WTC11 (cell line): ENCODE results near the gene PPCDC. TPM values are rescaled to one million over a fixed set of nuclear protein-coding genes. Genes with fewer than 3 reads are reported as not detected.

Experiments
- ATAC-seq: fragments of 200-7000 bp; cut with Tn5 transposase; 2 replicates; pipeline ENCODE4 v1.10.0; 2021; ENCODE audit warnings: mild to moderate bottlenecking, moderate library complexity
- CTCF ChIA-PET: fragments of 300-600 bp; sonication (Branson Sonifier 250); formaldehyde crosslinking; loops from one replicate; lab custom pipeline; 2021; ENCODE audit warnings: antibody characterized with exemption; lab: Charles Lee
- POLR2A ChIA-PET: fragments of 350-600 bp; sonication (Branson Sonifier 250); formaldehyde crosslinking; loops from one replicate; lab custom pipeline; 2021; ENCODE audit warnings: antibody characterized with exemption; lab: Charles Lee
- DNase-seq: peaks from one replicate; pipeline ENCODE4 v3.0.0; 2021; ENCODE audit warnings: low spot score
- H3K27ac Mint-ChIP-seq: 2 replicates; pipeline ENCODE4 v1.8.0; 2021; ENCODE audit warnings: mixed read lengths
- H3K27me3 Mint-ChIP-seq: 2 replicates; pipeline ENCODE4 v1.8.0; 2021; ENCODE audit warnings: low read depth, mild to moderate bottlenecking, moderate library complexity, mixed read lengths
- H3K36me3 Mint-ChIP-seq: 2 replicates; pipeline ENCODE4 v1.8.0; 2021; ENCODE audit warnings: mixed read lengths
- H3K4me1 Mint-ChIP-seq: 2 replicates; pipeline ENCODE4 v1.8.0; 2022; ENCODE audit warnings: mixed read lengths
- H3K4me3 Mint-ChIP-seq: 2 replicates; pipeline ENCODE4 v1.8.0; 2021; ENCODE audit warnings: mild to moderate bottlenecking, moderate library complexity, mixed read lengths
- H3K9me3 Mint-ChIP-seq: 2 replicates; pipeline ENCODE4 v1.8.0; 2021; ENCODE audit warnings: mixed read lengths
- CREB1 ChIP-seq: sonication (generic); formaldehyde crosslinking; IDR thresholded peaks from 2 replicates; pipeline ENCODE4 v1.8.0; 2023; ENCODE audit warnings: mild to moderate bottlenecking, missing genetic modification reagents
- CREM ChIP-seq: sonication (generic); formaldehyde crosslinking; IDR thresholded peaks from 2 replicates; pipeline ENCODE4 v1.8.1; 2022; ENCODE audit warnings: mild to moderate bottlenecking, missing genetic modification reagents, moderate library complexity
- FOXP1 ChIP-seq: sonication (generic); formaldehyde crosslinking; IDR thresholded peaks from 2 replicates; pipeline ENCODE4 v1.8.0; 2022; ENCODE audit warnings: missing genetic modification reagents, mild to moderate bottlenecking, moderate library complexity, borderline replicate concordance
- GABPB1 ChIP-seq: sonication (generic); formaldehyde crosslinking; IDR thresholded peaks from 2 replicates; pipeline ENCODE4 v1.8.1; 2023; ENCODE audit warnings: mild to moderate bottlenecking, missing genetic modification reagents
- GRHL2 ChIP-seq: fragments of 250-450 bp; sonication (Bioruptor Pico); IDR thresholded peaks from 2 replicates; pipeline ENCODE4 v1.8.0; 2022; ENCODE audit warnings: mild to moderate bottlenecking, moderate library complexity; ENCODE audit not compliant: insufficient replicate concordance, severe bottlenecking
- MYBL2 ChIP-seq: sonication (generic); formaldehyde crosslinking; IDR thresholded peaks from 2 replicates; pipeline ENCODE4 v1.8.1; 2023; ENCODE audit warnings: mild to moderate bottlenecking, moderate library complexity, missing genetic modification reagents
- SOX15 ChIP-seq: fragments of 250-450 bp; sonication (Bioruptor Pico); IDR thresholded peaks from 2 replicates; pipeline ENCODE4 v1.9.0; 2021; ENCODE audit warnings: mild to moderate bottlenecking
- TCF7 ChIP-seq: sonication (generic); formaldehyde crosslinking; IDR thresholded peaks from 2 replicates; pipeline ENCODE4 v1.8.0; 2022; ENCODE audit warnings: mild to moderate bottlenecking, low read depth, missing genetic modification reagents, moderate library complexity
- ZBTB21 ChIP-seq: sonication (generic); formaldehyde crosslinking; IDR thresholded peaks from 2 replicates; pipeline ENCODE4 v1.8.1; 2023; ENCODE audit warnings: mild to moderate bottlenecking, missing genetic modification reagents, borderline replicate concordance
- ZNF263 ChIP-seq: sonication (generic); formaldehyde crosslinking; IDR thresholded peaks from 2 replicates; pipeline ENCODE4 v1.8.1; 2022; ENCODE audit warnings: low read depth, mild to moderate bottlenecking, moderate library complexity, missing genetic modification reagents
- ZNF423 ChIP-seq: fragments of 250-450 bp; sonication (Bioruptor Pico); IDR thresholded peaks from 2 replicates; pipeline ENCODE4 v2.1.2; 2022; ENCODE audit warnings: mild to moderate bottlenecking, moderate library complexity
- total RNA-seq: library from RNA; stranded (reverse); gene quantifications from 3 replicates; pipeline ENCODE4 v1.2.3, GENCODE V29; 2021
- TF ChIP-seq, protein P1 (sequence below): sonication (generic); formaldehyde crosslinking; IDR thresholded peaks from 2 replicates; pipeline ENCODE4 v1.8.1; 2022; ENCODE audit warnings: low read depth, mild to moderate bottlenecking, moderate library complexity, missing genetic modification reagents, borderline replicate concordance
- TF ChIP-seq, protein P2 (sequence below): fragments of 250-450 bp; sonication (Bioruptor Pico); IDR thresholded peaks from 2 replicates; pipeline ENCODE4 v1.9.0; 2021; ENCODE audit warnings: mild to moderate bottlenecking
- TF ChIP-seq, protein P3 (sequence below): sonication (generic); formaldehyde crosslinking; conservative IDR thresholded peaks from 2 replicates; pipeline ENCODE4 v1.8.1; 2022; ENCODE audit warnings: mild to moderate bottlenecking, missing genetic modification reagents
- TF ChIP-seq, protein P4 (sequence below): sonication (generic); formaldehyde crosslinking; IDR thresholded peaks from 2 replicates; pipeline ENCODE4 v1.8.0; 2023; ENCODE audit warnings: missing genetic modification reagents
- TF ChIP-seq, protein P5 (sequence below): sonication (generic); formaldehyde crosslinking; IDR thresholded peaks from 2 replicates; pipeline ENCODE4 v1.8.0; 2023; ENCODE audit warnings: missing genetic modification reagents, mild to moderate bottlenecking, borderline replicate concordance
- TF ChIP-seq, protein P6 (sequence below): sonication (generic); formaldehyde crosslinking; IDR thresholded peaks from 2 replicates; pipeline ENCODE4 v1.8.0; 2022; ENCODE audit warnings: mild to moderate bottlenecking, missing genetic modification reagents
- TF ChIP-seq, protein P7 (sequence below): sonication (generic); formaldehyde crosslinking; IDR thresholded peaks from 2 replicates; pipeline ENCODE4 v1.8.1; 2022; ENCODE audit warnings: missing genetic modification reagents, borderline replicate concordance

PPCDC gene
- total RNA-seq, 1 experiment from 2014 or later, result 30.1 TPM

DNA sequence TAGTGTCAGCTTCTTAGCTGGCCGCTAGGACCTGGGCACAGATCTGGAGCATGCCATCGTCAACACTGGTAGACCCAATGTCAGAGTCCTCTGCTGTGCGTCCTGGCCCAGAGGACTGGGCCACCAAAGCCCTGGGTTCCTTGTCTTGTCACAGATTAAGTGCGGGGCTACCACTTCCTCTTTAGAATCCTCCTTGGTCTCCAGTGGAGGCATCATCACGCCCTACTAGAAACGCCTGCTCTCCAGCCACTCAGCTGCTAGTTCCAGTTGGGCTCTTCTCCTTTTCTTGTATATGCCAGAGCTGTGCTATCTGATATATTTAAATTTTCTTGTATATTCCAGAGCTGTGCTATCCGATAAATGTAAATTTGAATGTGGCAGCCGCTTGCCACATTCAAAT lies 11.2 kb downstream of the PPCDC start (continued):
- TF ChIP-seq, protein P1, sequence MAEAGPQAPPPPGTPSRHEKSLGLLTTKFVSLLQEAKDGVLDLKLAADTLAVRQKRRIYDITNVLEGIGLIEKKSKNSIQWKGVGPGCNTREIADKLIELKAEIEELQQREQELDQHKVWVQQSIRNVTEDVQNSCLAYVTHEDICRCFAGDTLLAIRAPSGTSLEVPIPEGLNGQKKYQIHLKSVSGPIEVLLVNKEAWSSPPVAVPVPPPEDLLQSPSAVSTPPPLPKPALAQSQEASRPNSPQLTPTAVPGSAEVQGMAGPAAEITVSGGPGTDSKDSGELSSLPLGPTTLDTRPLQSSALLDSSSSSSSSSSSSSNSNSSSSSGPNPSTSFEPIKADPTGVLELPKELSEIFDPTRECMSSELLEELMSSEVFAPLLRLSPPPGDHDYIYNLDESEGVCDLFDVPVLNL (CRISPR knock-in tag), result no peak
- TF ChIP-seq FOXP1 (CRISPR knock-in tag) (no peak), CREB1 (no peak), ZNF423 (CRISPR knock-in tag) (no peak)

DNA sequence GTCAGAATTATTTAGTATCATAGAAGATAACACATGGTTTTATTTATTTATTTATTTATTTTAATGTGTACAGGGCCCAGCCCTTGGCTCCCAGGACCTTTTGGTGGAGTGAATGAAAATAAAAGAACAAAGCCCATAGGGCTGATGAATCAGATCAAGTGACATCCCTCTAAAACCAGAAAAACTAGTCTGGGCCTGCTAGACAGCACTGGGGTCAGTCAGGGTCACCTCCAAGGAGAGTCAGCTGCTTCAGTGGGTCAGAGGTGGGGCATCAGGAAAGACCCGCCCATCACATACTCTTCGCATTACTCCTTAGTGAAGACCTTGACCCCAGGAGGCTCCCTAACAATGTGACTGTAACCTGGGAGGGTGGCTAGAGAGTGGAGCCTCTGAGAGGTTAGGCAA lies 12.8 kb downstream of the PPCDC start:
- Mint-ChIP-seq H3K4me3 (no peak overlapping the region; the same call in 1 of the 2 replicates), H3K27me3 (no peaks in the 10 kb centered on the region), H3K9me3 (no peaks in the 10 kb centered on the region), H3K36me3 (peaks cover 13% of the 10 kb centered on the region), H3K4me1 (peaks cover 37% of the 10 kb centered on the region), H3K27ac (no peak overlapping the region; the same call in 1 of the 2 replicates)
- ChIA-PET POLR2A (interaction anchor here (0.6 to 1.5 kb wide), 4 partner anchors 13 to 271 kb away, joined by 3 to 5 read pairs (median 4); partner anchors contain the start of gene PPCDC), CTCF (interaction anchor here (0.7 to 2.9 kb wide), 7 partner anchors 9 to 272 kb away, joined by 3 to 11 read pairs (median 4); partner anchors contain the start of gene C15orf39)
- DNase-seq, result peak; percentile 76
- peak; percentile 98 for ATAC-seq
- TF ChIP-seq FOXP1 (CRISPR knock-in tag) (no peak), TCF7 (no peak), ZNF263 (CRISPR knock-in tag) (no peak), CREM (no peak), GRHL2 (no peak), SOX15 (CRISPR knock-in tag) (no peak), GABPB1 (CRISPR knock-in tag) (no peak), MYBL2 (CRISPR knock-in tag) (no peak), ZBTB21 (CRISPR knock-in tag) (no peak)
- TF ChIP-seq, protein P2, sequence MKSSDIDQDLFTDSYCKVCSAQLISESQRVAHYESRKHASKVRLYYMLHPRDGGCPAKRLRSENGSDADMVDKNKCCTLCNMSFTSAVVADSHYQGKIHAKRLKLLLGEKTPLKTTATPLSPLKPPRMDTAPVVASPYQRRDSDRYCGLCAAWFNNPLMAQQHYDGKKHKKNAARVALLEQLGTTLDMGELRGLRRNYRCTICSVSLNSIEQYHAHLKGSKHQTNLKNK, result no peak
- TF ChIP-seq, protein P1 (CRISPR knock-in tag), result no peak
- TF ChIP-seq, protein P3, sequence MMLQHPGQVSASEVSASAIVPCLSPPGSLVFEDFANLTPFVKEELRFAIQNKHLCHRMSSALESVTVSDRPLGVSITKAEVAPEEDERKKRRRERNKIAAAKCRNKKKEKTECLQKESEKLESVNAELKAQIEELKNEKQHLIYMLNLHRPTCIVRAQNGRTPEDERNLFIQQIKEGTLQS (CRISPR knock-in tag), result no peak
- TF ChIP-seq, protein P4, sequence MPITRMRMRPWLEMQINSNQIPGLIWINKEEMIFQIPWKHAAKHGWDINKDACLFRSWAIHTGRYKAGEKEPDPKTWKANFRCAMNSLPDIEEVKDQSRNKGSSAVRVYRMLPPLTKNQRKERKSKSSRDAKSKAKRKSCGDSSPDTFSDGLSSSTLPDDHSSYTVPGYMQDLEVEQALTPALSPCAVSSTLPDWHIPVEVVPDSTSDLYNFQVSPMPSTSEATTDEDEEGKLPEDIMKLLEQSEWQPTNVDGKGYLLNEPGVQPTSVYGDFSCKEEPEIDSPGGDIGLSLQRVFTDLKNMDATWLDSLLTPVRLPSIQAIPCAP, result no peak
- TF ChIP-seq, protein P5, sequence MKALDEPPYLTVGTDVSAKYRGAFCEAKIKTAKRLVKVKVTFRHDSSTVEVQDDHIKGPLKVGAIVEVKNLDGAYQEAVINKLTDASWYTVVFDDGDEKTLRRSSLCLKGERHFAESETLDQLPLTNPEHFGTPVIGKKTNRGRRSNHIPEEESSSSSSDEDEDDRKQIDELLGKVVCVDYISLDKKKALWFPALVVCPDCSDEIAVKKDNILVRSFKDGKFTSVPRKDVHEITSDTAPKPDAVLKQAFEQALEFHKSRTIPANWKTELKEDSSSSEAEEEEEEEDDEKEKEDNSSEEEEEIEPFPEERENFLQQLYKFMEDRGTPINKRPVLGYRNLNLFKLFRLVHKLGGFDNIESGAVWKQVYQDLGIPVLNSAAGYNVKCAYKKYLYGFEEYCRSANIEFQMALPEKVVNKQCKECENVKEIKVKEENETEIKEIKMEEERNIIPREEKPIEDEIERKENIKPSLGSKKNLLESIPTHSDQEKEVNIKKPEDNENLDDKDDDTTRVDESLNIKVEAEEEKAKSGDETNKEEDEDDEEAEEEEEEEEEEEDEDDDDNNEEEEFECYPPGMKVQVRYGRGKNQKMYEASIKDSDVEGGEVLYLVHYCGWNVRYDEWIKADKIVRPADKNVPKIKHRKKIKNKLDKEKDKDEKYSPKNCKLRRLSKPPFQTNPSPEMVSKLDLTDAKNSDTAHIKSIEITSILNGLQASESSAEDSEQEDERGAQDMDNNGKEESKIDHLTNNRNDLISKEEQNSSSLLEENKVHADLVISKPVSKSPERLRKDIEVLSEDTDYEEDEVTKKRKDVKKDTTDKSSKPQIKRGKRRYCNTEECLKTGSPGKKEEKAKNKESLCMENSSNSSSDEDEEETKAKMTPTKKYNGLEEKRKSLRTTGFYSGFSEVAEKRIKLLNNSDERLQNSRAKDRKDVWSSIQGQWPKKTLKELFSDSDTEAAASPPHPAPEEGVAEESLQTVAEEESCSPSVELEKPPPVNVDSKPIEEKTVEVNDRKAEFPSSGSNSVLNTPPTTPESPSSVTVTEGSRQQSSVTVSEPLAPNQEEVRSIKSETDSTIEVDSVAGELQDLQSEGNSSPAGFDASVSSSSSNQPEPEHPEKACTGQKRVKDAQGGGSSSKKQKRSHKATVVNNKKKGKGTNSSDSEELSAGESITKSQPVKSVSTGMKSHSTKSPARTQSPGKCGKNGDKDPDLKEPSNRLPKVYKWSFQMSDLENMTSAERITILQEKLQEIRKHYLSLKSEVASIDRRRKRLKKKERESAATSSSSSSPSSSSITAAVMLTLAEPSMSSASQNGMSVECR (CRISPR knock-in tag), result no peak
- TF ChIP-seq, protein P6, sequence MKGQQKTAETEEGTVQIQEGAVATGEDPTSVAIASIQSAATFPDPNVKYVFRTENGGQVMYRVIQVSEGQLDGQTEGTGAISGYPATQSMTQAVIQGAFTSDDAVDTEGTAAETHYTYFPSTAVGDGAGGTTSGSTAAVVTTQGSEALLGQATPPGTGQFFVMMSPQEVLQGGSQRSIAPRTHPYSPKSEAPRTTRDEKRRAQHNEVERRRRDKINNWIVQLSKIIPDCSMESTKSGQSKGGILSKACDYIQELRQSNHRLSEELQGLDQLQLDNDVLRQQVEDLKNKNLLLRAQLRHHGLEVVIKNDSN (CRISPR knock-in tag), result no peak; the same call in 1 of the 2 replicates
- TF ChIP-seq, protein P7, sequence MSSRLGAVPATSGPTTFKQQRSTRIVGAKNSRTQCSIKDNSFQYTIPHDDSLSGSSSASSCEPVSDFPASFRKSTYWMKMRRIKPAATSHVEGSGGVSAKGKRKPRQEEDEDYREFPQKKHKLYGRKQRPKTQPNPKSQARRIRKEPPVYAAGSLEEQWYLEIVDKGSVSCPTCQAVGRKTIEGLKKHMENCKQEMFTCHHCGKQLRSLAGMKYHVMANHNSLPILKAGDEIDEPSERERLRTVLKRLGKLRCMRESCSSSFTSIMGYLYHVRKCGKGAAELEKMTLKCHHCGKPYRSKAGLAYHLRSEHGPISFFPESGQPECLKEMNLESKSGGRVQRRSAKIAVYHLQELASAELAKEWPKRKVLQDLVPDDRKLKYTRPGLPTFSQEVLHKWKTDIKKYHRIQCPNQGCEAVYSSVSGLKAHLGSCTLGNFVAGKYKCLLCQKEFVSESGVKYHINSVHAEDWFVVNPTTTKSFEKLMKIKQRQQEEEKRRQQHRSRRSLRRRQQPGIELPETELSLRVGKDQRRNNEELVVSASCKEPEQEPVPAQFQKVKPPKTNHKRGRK, result no peak
